HepG2 (cell line): ENCODE data around the gene AHR. TPM values are rescaled to one million over a fixed set of nuclear protein-coding genes. Genes with fewer than 3 reads are reported as not detected.

Source experiments
- ATAC-seq: fragments of 200-7000 bp; cut with Tn5 transposase; 3 replicates; pipeline ENCODE4 v1.9.1; 2020; ENCODE audit warnings: mild to moderate bottlenecking, moderate library complexity
- BruUV-seq: library from RNA; stranded (reverse); fragments of 400-500 nt; replicated peaks from 2 replicates; lab custom pipeline; 2021; lab: Mats Ljungman, UMichigan
- CTCF ChIA-PET: fragments of 300-600 bp; formaldehyde crosslinking; extraction: SDS; loops from one replicate; lab custom pipeline; 2021; ENCODE audit warnings: low total read pairs, inconsistent platforms, low intra/inter-chr PET ratio; lab: Yijun Ruan, JAX
- POLR2A ChIA-PET: fragments of 350-600 bp; sonication (Branson Sonifier 250); formaldehyde crosslinking; loops from one replicate; lab custom pipeline; 2020; ENCODE audit warnings: antibody characterized with exemption, inconsistent platforms; lab: Yijun Ruan, JAX
- DNase-seq: peaks from one replicate; pipeline ENCODE4 v3.0.0-alpha.2; 2015; ENCODE audit warnings: low spot score
- FAIRE-seq: peaks from 3 replicates; lab custom pipeline; 2011; peaks lifted over from hg19 to GRCh38; lab: Jason Lieb, UNC
- H2AFZ ChIP-seq: one replicate; pipeline ENCODE4 v1.6.1; 2011; ENCODE audit warnings: low read length, inconsistent platforms
- H3K27ac ChIP-seq: fragments of 300-600 bp; 3 replicates; pipeline ENCODE4 v1.8.0; 2011; ENCODE audit warnings: mixed run types, mild to moderate bottlenecking, mixed read lengths, low read length, inconsistent platforms; ENCODE audit not compliant: insufficient read depth; ENCODE audit errors: extremely low read length
- H3K27me3 ChIP-seq, 2 experiments: fragments of 200-600 bp in 1 of 2; 2 replicates in 1 of 2; 3 replicates in 1 of 2; pipeline versions ENCODE4 v1.6.0 to v1.8.0; 2011; ENCODE audit warnings: low read length in 2 of 2, mild to moderate bottlenecking in 2 of 2, moderate library complexity in 2 of 2, inconsistent platforms in 1 of 2; ENCODE audit not compliant: insufficient read depth in 2 of 2, control insufficient read depth in 1 of 2
- H3K36me3 ChIP-seq, 2 experiments: fragments of 200-600 bp in 1 of 2; replicated peaks in 1 of 2; 2 replicates in 1 of 2; 3 replicates in 1 of 2; pipeline versions ENCODE4 v1.5.1 to v1.8.0; 2011; ENCODE audit warnings: low read length in 2 of 2, inconsistent platforms in 1 of 2; ENCODE audit not compliant: insufficient read depth in 2 of 2, control insufficient read depth in 1 of 2
- H3K4me1 ChIP-seq: 2 replicates; pipeline ENCODE4 v1.5.1; 2012; ENCODE audit warnings: low read length, inconsistent platforms; ENCODE audit not compliant: insufficient read depth
- H3K4me2 ChIP-seq: 2 replicates; pipeline ENCODE4 v1.6.0; 2011; ENCODE audit warnings: low read depth, low read length, inconsistent platforms
- H3K4me3 ChIP-seq, 3 experiments: fragments of 200-600 bp in 1 of 3; sonication (generic), shearing (Covaris generic) in 1 of 3; replicated peaks in 1 of 3; 2 replicates each; pipeline ENCODE4 v1.5.1; 2011 to 2016; ENCODE audit warnings: low read length in 3 of 3, inconsistent platforms in 2 of 3, low read depth in 2 of 3, mild to moderate bottlenecking in 2 of 3, control low read depth in 1 of 3, mixed read lengths in 1 of 3; ENCODE audit not compliant: insufficient read depth in 1 of 3
- H3K79me2 ChIP-seq: one replicate; pipeline ENCODE4 v1.6.1; 2011; ENCODE audit warnings: low read length, inconsistent platforms; ENCODE audit not compliant: insufficient read depth
- H3K9ac ChIP-seq: 2 replicates; pipeline ENCODE4 v1.6.0; 2011; ENCODE audit warnings: mild to moderate bottlenecking, low read depth, low read length, inconsistent platforms; ENCODE audit not compliant: insufficient read depth
- H3K9me3 ChIP-seq: 2 replicates; pipeline ENCODE4 v1.5.1; 2012; ENCODE audit warnings: mild to moderate bottlenecking, low read length
- H4K20me1 ChIP-seq: 2 replicates; pipeline ENCODE4 v1.6.0; 2011; ENCODE audit warnings: inconsistent platforms, mild to moderate bottlenecking, low read length, moderate library complexity; ENCODE audit not compliant: insufficient read depth
- EED ChIP-seq: sonication (generic); formaldehyde crosslinking; IDR thresholded peaks from 2 replicates; pipeline ENCODE4 v1.5.0; 2020; ENCODE audit warnings: mild to moderate bottlenecking, missing genetic modification reagents
- GPBP1L1 ChIP-seq: sonication (generic); formaldehyde crosslinking; IDR thresholded peaks from 2 replicates; pipeline ENCODE4 v1.5.0; 2020; ENCODE audit warnings: mild to moderate bottlenecking, missing genetic modification reagents
- HDAC1 ChIP-seq: sonication (generic); formaldehyde crosslinking; IDR thresholded peaks from 2 replicates; pipeline ENCODE4 v1.5.1; 2020; ENCODE audit warnings: mild to moderate bottlenecking, missing genetic modification reagents
- HINFP ChIP-seq: sonication (generic); formaldehyde crosslinking; IDR thresholded peaks from 2 replicates; pipeline ENCODE4 v1.4.0; 2020; ENCODE audit warnings: low read depth, mild to moderate bottlenecking, missing genetic modification reagents
- KDM3A ChIP-seq: IDR thresholded peaks from 2 replicates; pipeline ENCODE4 v1.6.1; 2018; ENCODE audit warnings: low read depth, missing compliant biosample characterization
- NR2F6 ChIP-seq, 2 experiments: IDR thresholded peaks; 2 replicates each; pipeline ENCODE4 v1.6.1; 2016; ENCODE audit warnings: antibody characterized with exemption in 1 of 2, mild to moderate bottlenecking in 1 of 2
- RAD21 ChIP-seq: fragments of 450-650 bp; formaldehyde crosslinking; IDR thresholded peaks from 2 replicates; pipeline ENCODE4 v1.5.0; 2020; ENCODE audit warnings: mild to moderate bottlenecking
- SMAD1 ChIP-seq: sonication (generic); formaldehyde crosslinking; IDR thresholded peaks from 2 replicates; pipeline ENCODE4 v1.4.0; 2020; ENCODE audit warnings: missing genetic modification reagents, low read depth, mild to moderate bottlenecking, borderline replicate concordance
- TCF7L2 ChIP-seq: IDR thresholded peaks from 2 replicates; pipeline ENCODE4 v1.6.1; 2011; ENCODE audit warnings: mild to moderate bottlenecking, low read depth, low read length, moderate library complexity
- ZBTB42 ChIP-seq: sonication (generic); formaldehyde crosslinking; IDR thresholded peaks from 2 replicates; pipeline ENCODE4 v1.5.0; 2020; ENCODE audit warnings: mild to moderate bottlenecking, missing genetic modification reagents
- ZFYVE20 ChIP-seq: sonication (generic); formaldehyde crosslinking; IDR thresholded peaks from 2 replicates; pipeline ENCODE4 v1.8.0; 2023; ENCODE audit warnings: low read depth, mild to moderate bottlenecking, moderate library complexity, missing genetic modification reagents, borderline replicate concordance
- ZKSCAN5 ChIP-seq: sonication (generic); formaldehyde crosslinking; IDR thresholded peaks from 2 replicates; pipeline ENCODE4 v1.5.1; 2020; ENCODE audit warnings: mild to moderate bottlenecking, missing genetic modification reagents
- in situ Hi-C: cut with HindIII; loops from 2 replicates; pipeline ENCODE4 v1.10.0; 2017; ENCODE audit warnings: low pct_unique_long_range_greater_than_20kb; ENCODE audit not compliant: extremely low pct_ligation_motif_present
- intact Hi-C: fragments of 100-400 bp; cut with micrococcal nuclease; formaldehyde crosslinking; loops from one replicate; pipeline ENCODE4 v1.10.0; 2022; ENCODE audit not compliant: unreplicated experiment
- polyA plus RNA-seq, 8 experiments: library from polyadenylated mRNA; depleted of rRNA in 3 of 8; stranded (reverse) in 7 of 8; unstranded in 1 of 8; fragments of >200 nt; fragmentation: Illumina TruSeq in 4 of 8; extraction: Trizol in 4 of 8; gene quantifications; 2 replicates each; pipeline versions ENCODE4 v1.2.1 to v1.2.3, GENCODE V29; 2011 to 2016; ENCODE audit warnings: low read depth in 4 of 8, missing spikeins in 1 of 8, mixed read lengths in 1 of 8; ENCODE audit not compliant: insufficient read depth in 1 of 8
- total RNA-seq, 5 experiments: library from RNA; depleted of rRNA; stranded (reverse); fragments of >200 nt; fragmentation: Illumina TruSeq; extraction: Trizol; gene quantifications; 2 replicates each; pipeline ENCODE4 v1.2.3, GENCODE V29; 2016; ENCODE audit warnings: low read depth in 1 of 5
- TF ChIP-seq, protein P1 (sequence below): fragments of 450-650 bp; IDR thresholded peaks from 2 replicates; pipeline ENCODE4 v1.6.1; 2016
- TF ChIP-seq, protein P2 (sequence below): sonication (generic); formaldehyde crosslinking; IDR thresholded peaks from 2 replicates; pipeline ENCODE4 v1.5.0; 2020; ENCODE audit warnings: missing genetic modification reagents
- TF ChIP-seq, protein P3 (sequence below): sonication (generic); formaldehyde crosslinking; IDR thresholded peaks from 2 replicates; pipeline ENCODE4 v1.5.1; 2020; ENCODE audit warnings: mild to moderate bottlenecking, missing genetic modification reagents, moderate library complexity
- TF ChIP-seq, protein P4 (sequence below): sonication (generic); formaldehyde crosslinking; IDR thresholded peaks from 2 replicates; pipeline ENCODE4 v1.4.0; 2020; ENCODE audit warnings: mild to moderate bottlenecking, missing genetic modification reagents, borderline replicate concordance

AHR gene
- total and polyA plus RNA-seq, 2 of the 13 experiments (the other 11 are each of a cell fraction or from before 2014, with no cell fraction given): 9.0 to 31.3 TPM

- TF ChIP-seq HINFP (no peak), GPBP1L1 (CRISPR knock-in tag) (no peak), RAD21 (CRISPR knock-in tag) (no peak), SMAD1 (CRISPR knock-in tag) (no peak), KDM3A (CRISPR knock-in tag) (no peak)
Measured at GRCh38 chr7:17256375-17256774, 42.1 kb upstream of the AHR start (continued).

GRCh38 chr7:17266565-17266964 is 31.9 kb upstream of the AHR start:
- FAIRE-seq (no peak), DNase-seq (no peak), ATAC-seq (no peak)
- no TSS peak for BruUV-seq
- Histone ChIP-seq H3K36me3 (no peaks in the 10 kb centered on the region), H3K9me3 (peaks cover 46% of the 10 kb centered on the region), H3K4me2 (no peak overlapping the region), H2AFZ (no peak overlapping the region), H3K4me3 (no peak overlapping the region), H3K27ac (no peak overlapping the region), H3K27me3 (no peaks in the 10 kb centered on the region), H3K9ac (no peak overlapping the region), H4K20me1 (no peaks in the 10 kb centered on the region), H3K4me1 (no peaks in the 10 kb centered on the region), H3K79me2 (no peaks in the 10 kb centered on the region)
- intact Hi-C loops (no loop called here), in situ Hi-C loops (no loop called here)
- ChIA-PET CTCF (no interaction called here), POLR2A (no interaction called here)
- TF ChIP-seq, protein P1, sequence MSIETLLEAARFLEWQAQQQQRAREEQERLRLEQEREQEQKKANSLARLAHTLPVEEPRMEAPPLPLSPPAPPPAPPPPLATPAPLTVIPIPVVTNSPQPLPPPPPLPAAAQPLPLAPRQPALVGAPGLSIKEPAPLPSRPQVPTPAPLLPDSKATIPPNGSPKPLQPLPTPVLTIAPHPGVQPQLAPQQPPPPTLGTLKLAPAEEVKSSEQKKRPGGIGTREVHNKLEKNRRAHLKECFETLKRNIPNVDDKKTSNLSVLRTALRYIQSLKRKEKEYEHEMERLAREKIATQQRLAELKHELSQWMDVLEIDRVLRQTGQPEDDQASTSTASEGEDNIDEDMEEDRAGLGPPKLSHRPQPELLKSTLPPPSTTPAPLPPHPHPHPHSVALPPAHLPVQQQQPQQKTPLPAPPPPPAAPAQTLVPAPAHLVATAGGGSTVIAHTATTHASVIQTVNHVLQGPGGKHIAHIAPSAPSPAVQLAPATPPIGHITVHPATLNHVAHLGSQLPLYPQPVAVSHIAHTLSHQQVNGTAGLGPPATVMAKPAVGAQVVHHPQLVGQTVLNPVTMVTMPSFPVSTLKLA: no peak
- TF ChIP-seq ZFYVE20 (CRISPR knock-in tag) (no peak), NR2F6 (IDR thresholded peaks at IDR 0.05) (no peak), NR2F6 (CRISPR knock-in tag; IDR thresholded peaks at IDR 0.05) (no peak), TCF7L2 (no peak), EED (CRISPR knock-in tag) (no peak), ZKSCAN5 (CRISPR knock-in tag) (no peak), ZBTB42 (CRISPR knock-in tag) (no peak), HDAC1 (CRISPR knock-in tag) (no peak)
- TF ChIP-seq, protein P2, sequence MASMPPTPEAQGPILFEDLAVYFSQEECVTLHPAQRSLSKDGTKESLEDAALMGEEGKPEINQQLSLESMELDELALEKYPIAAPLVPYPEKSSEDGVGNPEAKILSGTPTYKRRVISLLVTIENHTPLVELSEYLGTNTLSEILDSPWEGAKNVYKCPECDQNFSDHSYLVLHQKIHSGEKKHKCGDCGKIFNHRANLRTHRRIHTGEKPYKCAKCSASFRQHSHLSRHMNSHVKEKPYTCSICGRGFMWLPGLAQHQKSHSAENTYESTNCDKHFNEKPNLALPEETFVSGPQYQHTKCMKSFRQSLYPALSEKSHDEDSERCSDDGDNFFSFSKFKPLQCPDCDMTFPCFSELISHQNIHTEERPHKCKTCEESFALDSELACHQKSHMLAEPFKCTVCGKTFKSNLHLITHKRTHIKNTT (CRISPR knock-in tag): no peak
- TF ChIP-seq, protein P3, sequence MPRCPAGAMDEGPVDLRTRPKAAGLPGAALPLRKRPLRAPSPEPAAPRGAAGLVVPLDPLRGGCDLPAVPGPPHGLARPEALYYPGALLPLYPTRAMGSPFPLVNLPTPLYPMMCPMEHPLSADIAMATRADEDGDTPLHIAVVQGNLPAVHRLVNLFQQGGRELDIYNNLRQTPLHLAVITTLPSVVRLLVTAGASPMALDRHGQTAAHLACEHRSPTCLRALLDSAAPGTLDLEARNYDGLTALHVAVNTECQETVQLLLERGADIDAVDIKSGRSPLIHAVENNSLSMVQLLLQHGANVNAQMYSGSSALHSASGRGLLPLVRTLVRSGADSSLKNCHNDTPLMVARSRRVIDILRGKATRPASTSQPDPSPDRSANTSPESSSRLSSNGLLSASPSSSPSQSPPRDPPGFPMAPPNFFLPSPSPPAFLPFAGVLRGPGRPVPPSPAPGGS (CRISPR knock-in tag): no peak
- TF ChIP-seq, protein P4, sequence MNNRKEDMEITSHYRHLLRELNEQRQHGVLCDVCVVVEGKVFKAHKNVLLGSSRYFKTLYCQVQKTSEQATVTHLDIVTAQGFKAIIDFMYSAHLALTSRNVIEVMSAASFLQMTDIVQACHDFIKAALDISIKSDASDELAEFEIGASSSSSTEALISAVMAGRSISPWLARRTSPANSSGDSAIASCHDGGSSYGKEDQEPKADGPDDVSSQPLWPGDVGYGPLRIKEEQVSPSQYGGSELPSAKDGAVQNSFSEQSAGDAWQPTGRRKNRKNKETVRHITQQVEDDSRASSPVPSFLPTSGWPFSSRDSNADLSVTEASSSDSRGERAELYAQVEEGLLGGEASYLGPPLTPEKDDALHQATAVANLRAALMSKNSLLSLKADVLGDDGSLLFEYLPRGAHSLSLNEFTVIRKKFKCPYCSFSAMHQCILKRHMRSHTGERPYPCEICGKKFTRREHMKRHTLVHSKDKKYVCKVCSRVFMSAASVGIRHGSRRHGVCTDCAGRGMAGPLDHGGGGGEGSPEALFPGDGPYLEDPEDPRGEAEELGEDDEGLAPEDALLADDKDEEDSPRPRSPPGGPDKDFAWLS (CRISPR knock-in tag): no peak
